Lung (tissue), 12 donors: ENCODE data around the gene ADAMTS2. TPM values are rescaled to one million over a fixed set of nuclear protein-coding genes. Genes with fewer than 3 reads are reported as not detected.

Experiments
- ATAC-seq: fragments of 200-7000 bp; cut with Tn5 transposase; one replicate; pipeline ENCODE4 v1.9.1; 2020; ENCODE audit warnings: moderate number of reproducible peaks; ENCODE audit not compliant: insufficient read depth, low FRiP score
- DNase-seq, 3 donors: peaks; one replicate each; pipeline ENCODE4 v3.0.0-alpha.2; 2013 to 2017
- H3K27ac ChIP-seq, 2 donors: one replicate each; pipeline ENCODE4 v1.5.1; 2013; ENCODE audit warnings: mild to moderate bottlenecking in 2 of 2, moderate library complexity in 2 of 2, control low read depth in 1 of 2, inconsistent platforms in 1 of 2, low read depth in 1 of 2, low read length in 1 of 2
- H3K27me3 ChIP-seq, 3 donors: one replicate each; pipeline ENCODE4 v1.5.1; 2013; ENCODE audit warnings: low read length in 2 of 3; ENCODE audit not compliant: control insufficient read depth in 3 of 3, insufficient read depth in 3 of 3
- H3K36me3 ChIP-seq, 4 donors: one replicate each; pipeline ENCODE4 v1.5.1; 2013; ENCODE audit warnings: low read length in 4 of 4, mild to moderate bottlenecking in 1 of 4, moderate library complexity in 1 of 4; ENCODE audit not compliant: control insufficient read depth in 4 of 4, insufficient read depth in 4 of 4
- H3K4me1 ChIP-seq, 5 donors: one replicate each; pipeline ENCODE4 v1.5.1; 2013; ENCODE audit warnings: low read length in 5 of 5, mild to moderate bottlenecking in 2 of 5, moderate library complexity in 1 of 5; ENCODE audit not compliant: control insufficient read depth in 5 of 5, insufficient read depth in 5 of 5
- H3K4me3 ChIP-seq: one replicate; pipeline ENCODE4 v1.5.1; 2013; ENCODE audit warnings: mild to moderate bottlenecking, control low read depth, moderate library complexity
- H3K9ac ChIP-seq, 2 donors: one replicate each; pipeline ENCODE4 v1.5.1; 2013; ENCODE audit warnings: low read length in 2 of 2, control low read depth in 1 of 2; ENCODE audit not compliant: insufficient read depth in 1 of 2
- H3K9me3 ChIP-seq, 4 donors: one replicate each; pipeline ENCODE4 v1.5.1; 2013; ENCODE audit warnings: low read length in 3 of 4, mild to moderate bottlenecking in 1 of 4, moderate library complexity in 1 of 4; ENCODE audit not compliant: control insufficient read depth in 4 of 4, insufficient read depth in 3 of 4
- CTCF ChIP-seq: IDR thresholded peaks from 2 replicates; pipeline ENCODE4 v1.5.1; 2012; ENCODE audit warnings: mild to moderate bottlenecking; ENCODE audit errors: control extremely low read depth, extremely low read depth
- WGBS, 2 donors: extraction: QIAGEN DNeasy Blood & Tissue Kit; methylation state at CpG; one replicate each; pipeline ENCODE4 v1.1.7; 2013; 5-methylcytosine and 5-hydroxymethylcytosine counted together
- polyA plus RNA-seq, 2 donors: library from polyadenylated mRNA; stranded (reverse); fragments of 200-250 nt; gene quantifications; one replicate each; pipeline ENCODE4 v1.2.1, GENCODE V29; 2013
- total RNA-seq, 2 donors: library from RNA; depleted of rRNA in 1 of 2; stranded (reverse); fragments of >200 nt in 1 of 2; gene quantifications; one replicate each; pipeline ENCODE4 v1.2.1, GENCODE V29; 2014 to 2021
- donor health status: control.
- donor health status: control.
- donor health status: Bipolar disorder and iron deficiency.
- donor health status: healthy.
- donor health status: DM: yes; HTN: yes; CAD: no.

Gene ADAMTS2
- total and polyA plus RNA-seq, 4 donors = 9.3 to 45.5 (median 28.7) TPM

- no peak for DNase-seq
- ATAC-seq = no peak
- no peak overlapping the region for H3K4me3 ChIP-seq
- no peak overlapping the region for H3K27ac ChIP-seq
- TF ChIP-seq CTCF = no peak
- H3K9me3 ChIP-seq = peaks cover 0 to 4% (median 0%) of the 10 kb centered on the region in 4 donors
- H3K9ac ChIP-seq = no peak overlapping the region
- 82 to 87% methylated on average over 17 to 18 of the region's 18 CpGs for WGBS, 2 donors
- H3K27me3 ChIP-seq = no peaks in the 10 kb centered on the region
- H3K4me1 ChIP-seq = no peaks in the 10 kb centered on the region
- H3K36me3 ChIP-seq = peaks cover 0 to 6% (median under 1%) of the 10 kb centered on the region in 4 donors
Observed at GRCh38 chr5:179152144-179152895, 192.9 kb downstream of the ADAMTS2 start.

GRCh38 chr5:179151286-179152118 is 193.8 kb downstream of the ADAMTS2 start:
- Histone ChIP-seq H3K9me3 (peaks cover 0 to 4% (median 0%) of the 10 kb centered on the region in 4 donors), H3K27me3 (no peaks in the 10 kb centered on the region), H3K36me3 (peaks cover 0 to 6% (median under 1%) of the 10 kb centered on the region in 4 donors), H3K4me3 (no peak overlapping the region), H3K27ac (no peak overlapping the region), H3K4me1 (no peaks in the 10 kb centered on the region), H3K9ac (no peak overlapping the region)
- ATAC-seq = no peak
- TF ChIP-seq CTCF = no peak
- peak in 1 of 3 donors; percentile 6 for DNase-seq
- WGBS, 2 donors = 89 to 91% methylated on average over 10 to 11 of the region's 11 CpGs

GRCh38 chr5:179150011-179150410 is 195.2 kb downstream of the ADAMTS2 start:
- DNase-seq = no peak
- Histone ChIP-seq H3K27me3 (no peaks in the 10 kb centered on the region), H3K4me3 (no peak overlapping the region), H3K9ac (no peak overlapping the region), H3K27ac (no peak overlapping the region), H3K9me3 (peaks cover 0 to 4% (median 0%) of the 10 kb centered on the region in 4 donors), H3K36me3 (peaks cover 0 to 6% (median under 1%) of the 10 kb centered on the region in 4 donors), H3K4me1 (no peaks in the 10 kb centered on the region)
- no peak for TF ChIP-seq CTCF
- WGBS, 2 donors = 85 to 88% methylated on average over 7 of the region's 7 CpGs
- ATAC-seq = no peak
